ENCODE measurements around the gene STING1.
"Not testable (repeated sequence)": the region's sequence is repeated elsewhere in the genome, so short reads cannot be mapped to it uniquely, and the experiment has no call there.

Gene STING1

DNA sequence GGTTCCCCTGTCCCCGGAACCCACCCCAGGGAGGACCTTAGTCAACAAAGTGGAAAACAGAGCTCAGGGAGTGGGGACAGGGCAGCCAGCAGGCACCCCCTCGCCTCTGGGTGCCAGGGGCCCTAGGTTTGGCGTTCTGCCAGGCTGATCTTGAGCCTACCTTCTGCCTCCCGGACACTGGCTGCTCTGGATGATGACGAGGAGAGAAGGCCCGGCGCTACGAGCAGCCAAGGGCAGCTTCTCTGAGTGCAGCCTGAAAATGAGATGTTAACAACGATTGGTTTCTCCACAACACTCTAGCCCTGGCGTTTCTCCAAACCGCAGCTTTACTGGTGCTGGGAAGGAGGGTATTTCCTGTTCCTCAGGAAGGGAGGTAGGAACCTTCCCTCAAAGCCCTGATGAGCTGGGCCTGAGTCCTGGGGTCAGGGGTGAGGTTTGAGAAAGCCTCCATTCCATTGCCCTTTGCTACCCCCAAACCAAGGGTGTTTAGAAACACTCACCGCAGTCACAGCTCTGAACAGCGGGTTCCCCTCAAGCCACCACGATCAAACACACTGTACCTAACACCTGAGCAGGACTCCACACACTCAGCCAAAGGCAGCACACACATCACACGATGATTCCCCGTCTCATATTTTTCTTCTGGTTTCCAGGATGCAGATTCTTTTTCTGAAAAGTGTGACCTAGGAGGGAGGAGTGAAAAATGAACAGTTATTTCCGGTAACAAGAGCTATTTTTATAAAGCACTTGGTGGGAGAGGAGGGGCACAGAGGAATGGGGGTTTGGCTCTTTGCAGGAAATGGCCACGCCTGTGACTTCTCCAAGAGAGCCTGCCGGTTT lies at the start of gene STING1:
TSS of gene STING1 (minus strand) at position 709 of the 840 bp plus-strand sequence. CDS start 1,054 bp downstream, outside the sequence.
- TF ChIP-seq, protein P1, sequence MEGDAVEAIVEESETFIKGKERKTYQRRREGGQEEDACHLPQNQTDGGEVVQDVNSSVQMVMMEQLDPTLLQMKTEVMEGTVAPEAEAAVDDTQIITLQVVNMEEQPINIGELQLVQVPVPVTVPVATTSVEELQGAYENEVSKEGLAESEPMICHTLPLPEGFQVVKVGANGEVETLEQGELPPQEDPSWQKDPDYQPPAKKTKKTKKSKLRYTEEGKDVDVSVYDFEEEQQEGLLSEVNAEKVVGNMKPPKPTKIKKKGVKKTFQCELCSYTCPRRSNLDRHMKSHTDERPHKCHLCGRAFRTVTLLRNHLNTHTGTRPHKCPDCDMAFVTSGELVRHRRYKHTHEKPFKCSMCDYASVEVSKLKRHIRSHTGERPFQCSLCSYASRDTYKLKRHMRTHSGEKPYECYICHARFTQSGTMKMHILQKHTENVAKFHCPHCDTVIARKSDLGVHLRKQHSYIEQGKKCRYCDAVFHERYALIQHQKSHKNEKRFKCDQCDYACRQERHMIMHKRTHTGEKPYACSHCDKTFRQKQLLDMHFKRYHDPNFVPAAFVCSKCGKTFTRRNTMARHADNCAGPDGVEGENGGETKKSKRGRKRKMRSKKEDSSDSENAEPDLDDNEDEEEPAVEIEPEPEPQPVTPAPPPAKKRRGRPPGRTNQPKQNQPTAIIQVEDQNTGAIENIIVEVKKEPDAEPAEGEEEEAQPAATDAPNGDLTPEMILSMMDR (IDR thresholded peaks at IDR 0.05; ENCODE audit: insufficient read depth, low read length, poor library complexity, severe bottlenecking) = no peak
- DNase-seq (ENCODE audit: extremely low read depth, insufficient read length) = peak; percentile 54
- H3K4me3 ChIP-seq (replicated peaks; ENCODE audit: low read depth, low read length) = peak within 1 kb of the TSS; percentile 62
- H3K36me3 ChIP-seq (ENCODE audit: control insufficient read depth, insufficient read depth, low read length) = no peaks in the 10 kb centered on the region; the same call in 1 of the 2 replicates
- no peaks in the 10 kb centered on the region for H3K27me3 ChIP-seq (replicated peaks; ENCODE audit: control insufficient read depth, insufficient read depth, low read length)

DNA sequence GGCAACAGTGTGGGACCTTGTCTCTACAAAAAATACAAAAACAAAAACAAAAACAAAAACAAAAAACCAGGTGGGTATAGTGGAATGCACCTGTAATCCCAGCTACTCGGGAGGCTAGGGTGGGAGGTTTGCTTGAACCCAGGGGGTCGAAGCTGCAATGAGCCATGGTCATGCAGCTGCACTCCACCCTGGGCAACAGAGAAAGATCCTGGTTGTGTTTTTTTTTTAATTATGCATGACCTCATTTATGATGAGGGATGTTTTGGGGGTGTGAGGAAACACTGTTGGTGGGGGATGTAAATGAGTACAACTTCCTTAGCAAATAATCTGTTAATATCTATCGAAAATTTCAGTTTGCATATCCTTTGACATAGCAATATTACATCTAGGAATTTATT lies 49.2 kb upstream of the STING1 start:
- TF ChIP-seq, protein P1 (IDR thresholded peaks at IDR 0.05; ENCODE audit: insufficient read depth, low read length, poor library complexity, severe bottlenecking) = no peak

DNA sequence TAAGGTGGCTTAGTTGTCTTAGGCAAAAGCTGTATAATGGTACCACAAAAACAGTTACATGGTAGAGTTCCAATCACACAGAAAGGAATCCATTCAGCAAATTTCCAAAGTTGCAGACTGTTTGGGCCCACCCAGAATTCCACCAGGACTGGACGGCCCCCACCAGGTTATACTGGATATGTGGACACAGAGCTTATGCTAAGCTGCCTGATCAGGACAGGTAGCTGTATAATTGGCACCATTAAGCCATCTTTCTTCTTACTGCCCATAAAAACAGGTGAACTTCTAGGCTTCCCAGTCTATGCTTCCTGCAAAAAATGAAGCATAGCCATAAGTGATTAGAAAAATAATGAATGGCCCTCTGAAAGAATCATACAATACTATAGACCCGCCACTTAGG lies 47.5 kb upstream of the STING1 start:
- H3K27me3 ChIP-seq (replicated peaks; ENCODE audit: control insufficient read depth, insufficient read depth, low read length); H3K36me3 ChIP-seq (ENCODE audit: control insufficient read depth, insufficient read depth, low read length); DNase-seq (ENCODE audit: extremely low read depth, insufficient read length); H3K4me3 ChIP-seq (replicated peaks; ENCODE audit: low read depth, low read length): not testable (repeated sequence)

More for the DNA sequence above, 49.2 kb upstream of the STING1 start:
- H3K36me3 ChIP-seq (ENCODE audit: control insufficient read depth, insufficient read depth, low read length) = no peaks in the 10 kb centered on the region
- no peaks in the 10 kb centered on the region for H3K27me3 ChIP-seq (replicated peaks; ENCODE audit: control insufficient read depth, insufficient read depth, low read length)
- DNase-seq (ENCODE audit: extremely low read depth, insufficient read length) = no peak
- H3K4me3 ChIP-seq (replicated peaks; ENCODE audit: low read depth, low read length) = no peak overlapping the region

DNA sequence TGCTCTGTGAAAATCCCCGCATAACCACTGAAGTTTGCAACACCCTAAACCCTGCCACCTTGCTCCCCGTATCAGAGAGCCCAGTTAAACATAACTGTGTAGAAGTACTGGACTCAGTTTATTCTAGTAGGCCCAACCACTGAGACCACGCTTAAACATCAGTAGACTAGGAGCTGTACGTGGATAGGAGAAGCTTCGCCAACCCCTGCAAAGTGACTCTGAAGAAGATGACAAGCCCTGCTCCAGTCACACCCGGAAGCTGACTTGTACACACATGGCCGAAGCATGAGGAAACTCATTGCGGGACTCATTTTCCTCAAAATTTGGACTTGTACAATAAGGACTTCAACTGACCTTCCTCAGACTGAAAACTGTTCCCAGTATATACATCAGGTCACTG lies 46.1 kb upstream of the STING1 start:
- H3K27me3 ChIP-seq (replicated peaks; ENCODE audit: control insufficient read depth, insufficient read depth, low read length); DNase-seq (ENCODE audit: extremely low read depth, insufficient read length); H3K36me3 ChIP-seq (ENCODE audit: control insufficient read depth, insufficient read depth, low read length); H3K4me3 ChIP-seq (replicated peaks; ENCODE audit: low read depth, low read length): not testable (repeated sequence)

DNA sequence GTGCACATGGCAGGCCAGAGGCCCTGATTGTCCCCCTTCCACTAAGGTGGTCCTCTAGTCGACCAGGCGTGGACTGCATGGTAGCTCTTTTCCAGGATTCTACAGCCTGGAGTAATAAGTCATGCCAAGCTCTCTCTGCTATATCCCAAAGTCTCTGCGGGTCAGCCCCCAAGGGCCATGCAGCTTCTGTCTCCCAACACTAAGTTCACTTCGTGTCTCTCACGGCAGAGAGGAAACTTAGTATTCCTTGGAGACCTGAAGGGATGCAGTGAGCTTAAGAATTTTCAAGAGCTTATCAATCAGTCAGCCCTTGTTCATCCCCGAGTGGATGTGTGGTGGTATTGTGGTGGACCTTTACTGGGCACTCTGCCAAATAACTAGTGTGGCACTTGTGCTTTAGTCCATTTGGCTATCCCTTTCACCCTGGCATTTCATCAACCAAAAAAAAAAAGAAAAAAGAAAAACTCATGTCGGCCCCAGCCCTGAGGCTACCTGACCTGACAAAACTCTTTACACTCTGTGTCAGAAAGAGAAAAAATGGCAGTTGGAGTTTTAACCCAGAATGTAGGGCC lies 45.4 kb upstream of the STING1 start:
- not testable (repeated sequence) for H3K36me3 ChIP-seq (ENCODE audit: control insufficient read depth, insufficient read depth, low read length); DNase-seq (ENCODE audit: extremely low read depth, insufficient read length); H3K27me3 ChIP-seq (replicated peaks; ENCODE audit: control insufficient read depth, insufficient read depth, low read length)
- peak overlapping the region; percentile 36 for H3K4me3 ChIP-seq (replicated peaks; ENCODE audit: low read depth, low read length)

DNA sequence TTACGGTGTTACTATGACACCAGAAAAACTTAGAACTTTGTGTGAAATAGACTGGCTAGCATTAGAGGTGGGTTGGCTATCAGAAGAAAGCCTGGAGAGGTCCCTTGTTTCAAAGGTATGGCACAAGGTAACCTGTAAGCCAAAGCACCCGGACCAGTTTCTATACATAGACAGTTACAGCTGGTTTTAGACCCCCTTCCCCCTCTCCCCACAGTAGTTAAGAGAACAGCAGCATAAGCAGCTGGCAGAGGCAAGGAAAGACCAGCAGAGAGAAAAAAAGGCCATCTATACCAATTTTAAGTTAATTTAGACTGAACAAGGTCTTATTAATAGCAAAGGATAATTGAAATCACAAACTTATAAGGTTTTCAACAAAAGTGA lies 44.5 kb upstream of the STING1 start:
- H3K36me3 ChIP-seq (ENCODE audit: control insufficient read depth, insufficient read depth, low read length); H3K27me3 ChIP-seq (replicated peaks; ENCODE audit: control insufficient read depth, insufficient read depth, low read length); DNase-seq (ENCODE audit: extremely low read depth, insufficient read length): not testable (repeated sequence)
- H3K4me3 ChIP-seq (replicated peaks; ENCODE audit: low read depth, low read length) = peak overlapping the region; percentile 54

DNA sequence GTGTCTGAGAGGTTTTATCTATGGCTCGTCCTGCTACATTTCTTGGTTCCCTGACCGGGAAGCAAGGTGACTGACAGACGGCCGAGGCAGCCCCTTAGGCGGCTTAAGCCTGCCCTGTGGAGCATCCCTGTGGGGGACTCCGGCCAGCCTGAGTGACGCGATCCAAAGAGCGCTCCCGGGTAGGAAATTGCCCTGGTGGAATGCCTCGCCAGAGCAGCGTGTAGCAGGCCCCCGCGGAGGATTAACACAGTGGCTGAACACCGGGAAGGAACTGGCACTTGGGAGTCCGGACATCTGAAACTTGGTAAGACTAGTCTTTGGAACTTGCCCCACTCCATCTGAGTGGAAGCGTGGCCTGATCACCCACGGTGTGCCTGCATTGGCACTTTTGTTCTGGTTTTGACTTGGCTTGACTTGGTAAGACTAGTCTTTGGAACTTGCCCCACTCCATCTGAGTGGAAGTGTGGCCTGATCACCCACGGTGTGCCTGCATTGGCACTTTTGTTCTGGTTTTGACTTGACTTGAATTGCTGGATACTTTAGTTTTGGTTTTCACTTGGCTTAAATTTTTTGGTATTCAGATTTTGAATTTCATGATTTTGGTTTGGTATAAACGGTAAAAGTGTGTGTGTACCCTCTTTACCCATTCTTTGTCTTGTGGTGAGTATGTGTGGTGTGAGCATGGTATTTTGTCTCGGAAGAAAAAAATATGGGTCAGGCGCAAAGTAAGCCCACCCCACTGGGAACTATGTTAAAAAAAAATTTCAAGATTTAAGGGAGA lies 43.9 kb upstream of the STING1 start:
- peak overlapping the region; percentile 56 for H3K4me3 ChIP-seq (replicated peaks; ENCODE audit: low read depth, low read length)
- not testable (repeated sequence) for H3K27me3 ChIP-seq (replicated peaks; ENCODE audit: control insufficient read depth, insufficient read depth, low read length); H3K36me3 ChIP-seq (ENCODE audit: control insufficient read depth, insufficient read depth, low read length)
- DNase-seq (ENCODE audit: extremely low read depth, insufficient read length) = peak; percentile 34

DNA sequence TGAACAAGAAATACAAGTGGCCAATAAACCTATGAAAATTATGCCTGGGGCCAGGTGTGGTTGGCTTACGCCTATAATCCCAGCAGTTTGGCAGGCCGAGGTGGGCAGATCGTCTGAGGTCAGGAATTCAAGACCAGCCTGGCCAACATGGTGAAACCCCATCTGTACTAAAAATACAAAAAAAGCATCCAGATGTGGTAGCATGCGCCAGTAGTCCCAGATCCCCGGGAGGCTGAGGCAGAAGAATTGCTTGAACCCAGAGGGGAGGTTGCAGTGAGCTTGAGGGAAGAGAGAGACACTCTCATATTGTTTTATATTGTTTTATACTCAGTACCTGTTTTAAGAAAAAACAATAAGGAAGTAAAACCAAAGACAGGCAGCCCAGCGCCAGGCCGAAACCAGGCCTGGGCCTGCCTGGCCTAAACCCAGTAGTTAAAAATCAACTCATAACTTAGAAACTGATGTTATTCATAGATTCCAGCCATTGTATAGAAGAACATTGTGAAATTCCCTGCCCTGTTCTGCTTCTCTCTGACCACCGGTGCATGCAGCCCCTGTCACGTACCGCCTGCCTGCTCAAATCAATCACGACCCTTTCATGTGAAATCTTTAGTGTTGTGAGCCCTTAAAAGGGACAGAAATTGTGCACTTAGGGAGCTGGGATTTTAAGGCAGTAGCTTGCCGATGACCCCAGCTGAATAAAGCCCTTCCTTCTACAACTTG lies 43.2 kb upstream of the STING1 start:
- DNase-seq (ENCODE audit: extremely low read depth, insufficient read length) = peak; percentile 51
- peak overlapping the region; percentile 56 for H3K4me3 ChIP-seq (replicated peaks; ENCODE audit: low read depth, low read length)
- H3K27me3 ChIP-seq (replicated peaks; ENCODE audit: control insufficient read depth, insufficient read depth, low read length); H3K36me3 ChIP-seq (ENCODE audit: control insufficient read depth, insufficient read depth, low read length): not testable (repeated sequence)

Measured in GM06990 (cell line).